ENCODE data around the gene PLEKHA5. TPM values are rescaled to one million over a fixed set of nuclear protein-coding genes. Genes with fewer than 3 reads are reported as not detected.
"Not testable (repeated sequence)": the region's sequence is repeated elsewhere in the genome, so short reads cannot be mapped to it uniquely, and the experiment has no call there.

Gene PLEKHA5
- total RNA-seq, 4 donors from 2014 or later: 31.0 to 41.7 (median 34.1) TPM

GRCh38 chr12:19394385-19394784, 264.9 kb downstream of the PLEKHA5 start:
- DNase-seq (ENCODE audit: low spot score in 2 of 2): no peak
- no peak overlapping the region for H3K4me3 ChIP-seq (ENCODE audit: low read depth, poor library complexity, severe bottlenecking)
- 54 to 59% methylated on average over 2 of the region's 2 CpGs for WGBS, 2 donors
- TF ChIP-seq CTCF (IDR thresholded peaks at IDR 0.05): no peak
- TF ChIP-seq POLR2A (IDR thresholded peaks at IDR 0.05): no peak
- intact Hi-C loops (cut with DNase I; ENCODE audit: low total_unique reads): no loop called here

- intact Hi-C loops (cut with DNase I; ENCODE audit: low total_unique reads): no loop called here
- TF ChIP-seq CTCF (IDR thresholded peaks at IDR 0.05) (no peak), POLR2A (IDR thresholded peaks at IDR 0.05) (no peak)
- 54 to 62% methylated on average over 4 of the region's 4 CpGs for WGBS, 2 donors
- DNase-seq (ENCODE audit: low spot score in 2 of 2): peak; percentile 61 to 68
- no peak overlapping the region for H3K4me3 ChIP-seq (ENCODE audit: low read depth, poor library complexity, severe bottlenecking)
These were observed 268.0 kb downstream of the PLEKHA5 start for GRCh38 chr12:19397534-19397933.

GRCh38 chr12:19398376-19399363, 269.1 kb downstream of the PLEKHA5 start:
- no peak overlapping the region for H3K4me3 ChIP-seq (ENCODE audit: low read depth, poor library complexity, severe bottlenecking)
- intact Hi-C loops (cut with DNase I; ENCODE audit: low total_unique reads): no loop called here
- DNase-seq (ENCODE audit: low spot score in 2 of 2): peak in 1 of 2 donors; percentile 76
- TF ChIP-seq CTCF (IDR thresholded peaks at IDR 0.05) (no peak), POLR2A (IDR thresholded peaks at IDR 0.05) (no peak)
- WGBS, 2 donors: 59 to 68% methylated on average over 6 of the region's 6 CpGs

- DNase-seq (ENCODE audit: low spot score in 2 of 2); intact Hi-C loops (cut with DNase I; ENCODE audit: low total_unique reads); H3K4me3 ChIP-seq (ENCODE audit: low read depth, poor library complexity, severe bottlenecking): not testable (repeated sequence)
- 79 to 83% methylated on average over 9 of the region's 9 CpGs for WGBS, 2 donors
These were observed 271.2 kb downstream of the PLEKHA5 start for GRCh38 chr12:19400649-19401285.

GRCh38 chr12:19402211-19402610, 272.7 kb downstream of the PLEKHA5 start:
- TF ChIP-seq CTCF (IDR thresholded peaks at IDR 0.05) (no peak), POLR2A (IDR thresholded peaks at IDR 0.05) (no peak)
- H3K4me3 ChIP-seq (ENCODE audit: low read depth, poor library complexity, severe bottlenecking): no peak overlapping the region
- intact Hi-C loops (cut with DNase I; ENCODE audit: low total_unique reads): no loop called here
- WGBS, 2 donors: 54 to 73% methylated on average over 6 of the region's 6 CpGs
- no peak for DNase-seq (ENCODE audit: low spot score in 2 of 2)

GRCh38 chr12:19402743-19403431, 273.4 kb downstream of the PLEKHA5 start:
- no peak for DNase-seq (ENCODE audit: low spot score in 2 of 2)
- WGBS, 2 donors: 80 to 81% methylated on average over 4 of the region's 4 CpGs
- TF ChIP-seq CTCF (IDR thresholded peaks at IDR 0.05) (no peak), POLR2A (IDR thresholded peaks at IDR 0.05) (no peak)
- intact Hi-C loops (cut with DNase I; ENCODE audit: low total_unique reads): no loop called here
- H3K4me3 ChIP-seq (ENCODE audit: low read depth, poor library complexity, severe bottlenecking): no peak overlapping the region

All from lower leg skin (tissue), 4 donors.